Loucy (cell line): ENCODE data around the gene MICAL2.

ENCODE experiments used
- H2AFZ ChIP-seq: fragments of 200-600 bp; sonication (generic); 2 replicates; pipeline ENCODE4 v1.6.0; 2016; ENCODE audit warnings: antibody characterized with exemption, mild to moderate bottlenecking, low read length, moderate library complexity
- H3F3A ChIP-seq: fragments of 200-600 bp; 2 replicates; pipeline ENCODE4 v1.6.0; 2016; ENCODE audit warnings: antibody characterized with exemption, low read depth, mild to moderate bottlenecking
- H3K27me3 ChIP-seq: fragments of 200-600 bp; sonication (generic); 2 replicates; pipeline ENCODE4 v1.6.1; 2014; ENCODE audit warnings: low read length, mild to moderate bottlenecking; ENCODE audit not compliant: insufficient read depth, poor library complexity, severe bottlenecking
- H3K36me3 ChIP-seq: fragments of 200-600 bp; sonication (generic); 2 replicates; pipeline ENCODE4 v1.6.1; 2016; ENCODE audit warnings: low read length; ENCODE audit not compliant: insufficient read depth
- H3K4me1 ChIP-seq: fragments of 200-600 bp; sonication (generic); 2 replicates; pipeline ENCODE4 v1.5.1; 2014; ENCODE audit warnings: low read length, mild to moderate bottlenecking; ENCODE audit not compliant: insufficient read depth, poor library complexity, severe bottlenecking
- H3K4me2 ChIP-seq: fragments of 200-600 bp; sonication (generic); 2 replicates; pipeline ENCODE4 v1.6.0; 2014; ENCODE audit warnings: antibody characterized with exemption, low read length, low read depth, mild to moderate bottlenecking; ENCODE audit not compliant: poor library complexity, severe bottlenecking
- H3K4me3 ChIP-seq: fragments of 200-600 bp; sonication (generic); 2 replicates; pipeline ENCODE4 v1.5.1; 2014; ENCODE audit warnings: low read length, mild to moderate bottlenecking, mixed read lengths; ENCODE audit not compliant: poor library complexity, severe bottlenecking
- H3K79me2 ChIP-seq: fragments of 200-600 bp; sonication (generic); 2 replicates; pipeline ENCODE4 v1.6.1; 2014; ENCODE audit warnings: low read length; ENCODE audit not compliant: insufficient read depth
- H3K9ac ChIP-seq: fragments of 200-600 bp; sonication (generic); 2 replicates; pipeline ENCODE4 v1.6.0; 2014; ENCODE audit warnings: mild to moderate bottlenecking, low read depth, low read length, moderate library complexity; ENCODE audit not compliant: poor library complexity, severe bottlenecking
- H3K9me2 ChIP-seq: fragments of 200-600 bp; sonication (generic); replicated peaks from 2 replicates; pipeline ENCODE4 v1.6.1; 2016; ENCODE audit warnings: low read depth, low read length, mixed read lengths
- H3K9me3 ChIP-seq: fragments of 200-600 bp; sonication (generic); 2 replicates; pipeline ENCODE4 v1.6.1; 2014; ENCODE audit warnings: mild to moderate bottlenecking, antibody characterized with exemption, low read length, low read depth; ENCODE audit not compliant: insufficient read depth
- H4K20me1 ChIP-seq: fragments of 200-600 bp; sonication (generic); 2 replicates; pipeline ENCODE4 v1.6.0; 2014; ENCODE audit warnings: antibody characterized with exemption, low read length, mild to moderate bottlenecking; ENCODE audit not compliant: insufficient read depth, poor library complexity, severe bottlenecking
- EZH2phosphoT487 ChIP-seq: fragments of 200-600 bp; IDR thresholded peaks from 2 replicates; pipeline ENCODE4 v1.6.1; 2018; ENCODE audit warnings: antibody characterized with exemption, mild to moderate bottlenecking, moderate library complexity, borderline replicate concordance
- TF ChIP-seq, protein P1 (sequence below): fragments of 200-600 bp; sonication (generic); conservative IDR thresholded peaks from 2 replicates; pipeline ENCODE4 v1.5.1; 2014; ENCODE audit warnings: mild to moderate bottlenecking, antibody characterized with exemption, low read length

The MICAL2 gene

DNA sequence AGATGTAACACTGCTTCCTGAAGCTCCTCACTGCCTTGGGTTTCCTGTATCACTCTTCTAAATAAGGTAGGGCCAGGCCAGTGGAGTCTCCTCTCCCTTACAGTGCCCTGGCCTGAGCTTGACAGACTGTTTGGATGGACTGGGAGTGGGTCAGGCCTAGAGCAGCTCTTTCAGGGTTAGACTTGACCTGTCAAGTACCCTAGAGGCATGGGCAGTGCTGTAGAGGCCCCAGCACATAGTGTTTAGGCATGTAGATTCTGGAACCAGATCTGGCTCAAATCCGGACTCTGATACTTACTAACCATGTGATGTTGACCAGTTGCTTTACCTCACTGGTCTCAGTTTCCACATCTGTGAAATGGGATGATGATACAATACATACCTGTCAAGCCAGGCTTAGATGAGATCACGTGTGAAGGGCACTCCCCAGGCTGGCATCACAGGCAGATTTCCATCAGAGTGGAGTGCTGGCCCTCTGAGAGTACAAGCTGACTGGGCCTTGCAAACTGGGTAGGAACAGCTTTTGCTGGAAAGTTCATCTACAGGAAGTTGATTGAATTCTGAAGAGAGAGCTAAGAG, 1.4 kb upstream of the MICAL2 start:
- TF ChIP-seq, protein P1, sequence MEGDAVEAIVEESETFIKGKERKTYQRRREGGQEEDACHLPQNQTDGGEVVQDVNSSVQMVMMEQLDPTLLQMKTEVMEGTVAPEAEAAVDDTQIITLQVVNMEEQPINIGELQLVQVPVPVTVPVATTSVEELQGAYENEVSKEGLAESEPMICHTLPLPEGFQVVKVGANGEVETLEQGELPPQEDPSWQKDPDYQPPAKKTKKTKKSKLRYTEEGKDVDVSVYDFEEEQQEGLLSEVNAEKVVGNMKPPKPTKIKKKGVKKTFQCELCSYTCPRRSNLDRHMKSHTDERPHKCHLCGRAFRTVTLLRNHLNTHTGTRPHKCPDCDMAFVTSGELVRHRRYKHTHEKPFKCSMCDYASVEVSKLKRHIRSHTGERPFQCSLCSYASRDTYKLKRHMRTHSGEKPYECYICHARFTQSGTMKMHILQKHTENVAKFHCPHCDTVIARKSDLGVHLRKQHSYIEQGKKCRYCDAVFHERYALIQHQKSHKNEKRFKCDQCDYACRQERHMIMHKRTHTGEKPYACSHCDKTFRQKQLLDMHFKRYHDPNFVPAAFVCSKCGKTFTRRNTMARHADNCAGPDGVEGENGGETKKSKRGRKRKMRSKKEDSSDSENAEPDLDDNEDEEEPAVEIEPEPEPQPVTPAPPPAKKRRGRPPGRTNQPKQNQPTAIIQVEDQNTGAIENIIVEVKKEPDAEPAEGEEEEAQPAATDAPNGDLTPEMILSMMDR, result no peak
- no peak for TF ChIP-seq EZH2phosphoT487

DNA sequence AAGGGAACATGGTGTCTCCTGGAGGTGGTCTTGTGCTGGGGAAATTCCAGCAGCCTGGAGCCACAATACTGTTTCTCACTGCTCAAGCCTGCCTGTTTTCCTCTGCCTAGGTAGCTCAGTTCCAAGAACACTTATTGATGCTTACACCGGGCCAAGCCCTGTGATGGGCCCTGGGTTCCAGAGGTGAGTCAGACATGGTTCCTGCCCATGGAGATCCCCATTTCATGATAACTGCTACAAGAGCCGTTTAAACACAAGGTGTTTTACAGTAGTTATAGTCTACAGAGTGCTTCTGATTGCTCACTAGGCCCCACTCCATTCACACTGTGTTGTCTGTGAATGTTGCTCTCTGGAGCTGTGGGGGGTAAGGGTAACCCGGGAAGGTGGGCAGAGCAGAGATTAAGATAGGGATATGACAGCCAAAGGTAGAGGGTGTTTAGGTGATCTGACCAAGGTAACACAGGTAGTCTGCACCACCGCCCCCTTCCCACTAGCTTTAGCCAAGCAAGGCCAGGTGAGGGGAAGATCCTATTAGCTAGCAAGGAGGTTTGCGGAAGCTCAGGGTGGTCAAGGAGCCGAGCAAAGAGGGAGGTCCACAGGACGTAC, 696 bp upstream of the MICAL2 start:
- Histone ChIP-seq H3K4me3 (peak overlapping the region; percentile 68), H3K9ac (peak overlapping the region; percentile 14), H3F3A (no peaks in the 10 kb centered on the region), H3K27me3 (no peaks in the 10 kb centered on the region), H3K9me2 (no peaks in the 10 kb centered on the region), H3K4me2 (peak overlapping the region; percentile 71), H3K9me3 (no peaks in the 10 kb centered on the region), H4K20me1 (no peaks in the 10 kb centered on the region), H3K4me1 (peaks cover 21% of the 10 kb centered on the region), H3K79me2 (no peaks in the 10 kb centered on the region), H2AFZ (peak overlapping the region; percentile 72), H3K36me3 (no peaks in the 10 kb centered on the region)
- TF ChIP-seq, protein P1, result no peak
- TF ChIP-seq EZH2phosphoT487, result no peak

More for the DNA sequence above, 1.4 kb upstream of the MICAL2 start:
- Histone ChIP-seq H2AFZ (no peak overlapping the region), H3F3A (no peaks in the 10 kb centered on the region), H3K9ac (no peak overlapping the region), H3K4me3 (no peak overlapping the region), H3K79me2 (no peaks in the 10 kb centered on the region), H4K20me1 (no peaks in the 10 kb centered on the region), H3K9me3 (no peaks in the 10 kb centered on the region), H3K4me1 (peaks cover 21% of the 10 kb centered on the region), H3K27me3 (no peaks in the 10 kb centered on the region), H3K36me3 (no peaks in the 10 kb centered on the region), H3K4me2 (no peak overlapping the region), H3K9me2 (no peaks in the 10 kb centered on the region)

DNA sequence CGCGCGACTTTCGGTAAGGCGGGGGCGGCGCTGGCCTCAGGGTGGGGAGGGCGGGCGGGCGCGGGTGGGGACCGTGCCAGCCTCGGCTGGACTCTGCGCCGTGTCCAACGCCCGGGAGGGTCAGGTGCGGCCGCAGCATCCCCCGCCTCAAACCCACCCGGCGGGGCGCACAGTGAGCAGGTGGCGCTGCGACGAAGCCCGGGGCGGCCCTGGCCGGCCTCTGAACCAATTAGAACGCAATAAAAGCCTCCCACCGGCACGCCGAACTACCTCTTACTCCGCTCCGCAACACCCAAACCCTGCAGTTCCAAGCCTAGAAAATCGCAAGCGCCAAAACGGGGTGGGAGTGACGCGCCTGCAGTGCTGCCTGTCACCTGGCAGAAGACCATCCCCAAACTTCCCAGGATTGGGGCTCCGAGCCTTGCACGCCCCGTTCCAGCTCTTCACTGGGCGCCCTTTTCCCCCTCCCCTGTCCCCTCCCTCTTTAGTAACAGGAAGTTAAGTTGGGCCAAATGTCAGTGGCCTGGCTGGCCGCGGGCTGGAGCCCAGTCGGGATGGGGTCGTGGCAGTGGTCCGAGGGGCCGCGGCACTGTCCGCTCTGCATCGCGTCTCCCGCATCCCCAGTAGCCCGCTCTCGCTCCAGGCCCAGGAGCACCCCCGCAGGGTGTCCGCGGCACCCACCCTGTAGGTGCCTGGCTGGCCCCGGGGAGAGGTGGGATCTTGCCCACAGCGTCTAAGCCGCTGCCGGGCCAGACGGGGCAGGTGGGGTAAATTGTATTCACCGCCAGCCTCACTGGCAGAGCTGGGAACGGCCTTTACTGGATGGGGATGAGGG, 541 bp downstream of the MICAL2 start:
- Histone ChIP-seq H3K4me2 (peak overlapping the region; percentile 71), H3F3A (no peaks in the 10 kb centered on the region), H3K4me1 (peaks cover 14% of the 10 kb centered on the region), H2AFZ (no peak overlapping the region), H3K9me3 (no peaks in the 10 kb centered on the region), H4K20me1 (no peaks in the 10 kb centered on the region), H3K27me3 (no peaks in the 10 kb centered on the region), H3K4me3 (peak overlapping the region; percentile 68), H3K9ac (no peak overlapping the region), H3K79me2 (no peaks in the 10 kb centered on the region), H3K36me3 (no peaks in the 10 kb centered on the region), H3K9me2 (no peaks in the 10 kb centered on the region)
- TF ChIP-seq, protein P1, result no peak
- no peak for TF ChIP-seq EZH2phosphoT487
